GM11168 (cell line): ENCODE results near the gene TNFSF12.

Experiments
- in situ Hi-C: fragments of 300-500 bp; cut with MboI; formaldehyde crosslinking; loops from one replicate; pipeline ENCODE4 v1.12.0; 2022; ENCODE audit warnings: low sequenced_read_pairs; ENCODE audit not compliant: unreplicated experiment

The TNFSF12 gene

DNA sequence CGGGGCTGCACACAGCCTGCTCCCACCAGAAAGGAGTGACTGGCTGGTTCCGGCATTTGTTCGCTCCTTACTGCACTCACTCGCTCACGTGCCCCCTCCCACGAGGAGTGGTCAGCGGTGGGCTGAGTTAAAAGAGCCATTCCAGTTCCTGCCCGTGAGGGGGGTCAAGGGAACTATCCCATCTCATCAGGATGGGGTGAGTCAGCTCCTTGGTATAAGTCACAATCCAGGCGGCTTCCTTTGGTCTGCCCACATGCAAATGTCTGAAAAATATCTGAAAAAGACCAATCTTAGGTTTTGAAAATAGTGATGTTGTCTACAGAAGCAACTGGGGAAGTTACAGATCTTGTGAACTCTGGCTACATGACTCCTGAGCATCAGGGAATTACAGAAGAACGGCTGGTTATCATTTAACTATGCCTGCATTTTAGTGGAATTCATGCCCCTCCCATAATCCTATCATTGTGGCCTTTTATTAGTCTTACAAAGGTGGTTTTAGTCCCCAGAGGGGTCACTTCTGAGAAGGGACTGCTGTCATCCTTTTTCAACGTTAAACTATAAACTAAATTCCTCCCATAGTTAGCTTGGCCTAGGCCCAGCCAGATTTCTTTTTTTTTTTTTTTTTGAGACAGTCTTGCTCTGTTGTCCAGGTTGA, 9.8 kb upstream of the TNFSF12 start:
- in situ Hi-C loops, result no loop called here

DNA sequence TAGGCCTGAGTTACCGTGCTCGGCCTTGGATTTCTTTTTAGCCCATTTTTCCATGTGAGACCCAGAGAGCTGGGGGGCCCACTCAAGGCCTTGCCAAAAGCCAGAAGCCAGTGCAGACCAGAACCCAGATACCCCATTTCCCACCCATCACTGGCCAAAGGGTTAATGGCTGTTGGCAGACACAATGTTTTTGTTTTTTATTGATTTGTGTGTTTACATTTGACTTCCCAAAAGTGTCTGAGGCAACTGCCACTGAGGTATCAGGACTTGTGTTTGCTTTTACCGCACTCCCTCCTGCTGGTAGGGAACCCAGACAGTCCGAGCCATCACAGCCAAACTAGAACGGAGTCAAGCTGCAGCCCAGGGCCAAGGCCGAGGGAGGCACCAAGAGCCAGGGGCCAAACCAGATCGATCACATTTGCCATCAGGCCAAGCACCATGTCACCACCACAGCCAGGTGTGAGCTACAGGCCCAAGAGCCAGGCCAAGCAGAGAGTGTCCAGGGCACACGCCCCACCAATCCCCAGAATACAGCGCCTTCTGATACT, 7.7 kb upstream of the TNFSF12 start:
- in situ Hi-C loops, result loop anchor here (5.0 kb wide), 1 partner anchor 34 kb away; no protein-coding TSS in a partner anchor

DNA sequence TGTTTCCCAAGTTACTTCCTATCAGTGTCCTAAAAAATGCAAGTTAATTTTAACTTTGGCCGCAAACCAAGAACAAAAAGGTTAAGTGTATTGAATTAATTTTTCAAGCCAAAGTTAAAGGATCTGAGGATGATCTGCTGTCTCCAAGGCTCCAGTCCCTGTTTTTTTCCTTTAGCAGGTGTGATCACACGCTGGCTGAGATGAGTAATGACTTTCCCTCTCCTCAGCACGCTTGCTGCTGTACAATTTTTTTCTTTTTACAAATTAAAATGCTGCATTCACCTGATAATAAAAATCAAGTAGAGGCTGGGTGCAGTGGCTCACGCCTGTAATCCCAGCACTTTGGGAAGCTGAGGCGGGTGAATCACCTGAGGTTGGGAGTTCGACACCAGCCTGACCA, 3.9 kb upstream of the TNFSF12 start:
- in situ Hi-C loops, result loop anchor here (5.0 kb wide), 1 partner anchor 38 kb away; no protein-coding TSS in a partner anchor

DNA sequence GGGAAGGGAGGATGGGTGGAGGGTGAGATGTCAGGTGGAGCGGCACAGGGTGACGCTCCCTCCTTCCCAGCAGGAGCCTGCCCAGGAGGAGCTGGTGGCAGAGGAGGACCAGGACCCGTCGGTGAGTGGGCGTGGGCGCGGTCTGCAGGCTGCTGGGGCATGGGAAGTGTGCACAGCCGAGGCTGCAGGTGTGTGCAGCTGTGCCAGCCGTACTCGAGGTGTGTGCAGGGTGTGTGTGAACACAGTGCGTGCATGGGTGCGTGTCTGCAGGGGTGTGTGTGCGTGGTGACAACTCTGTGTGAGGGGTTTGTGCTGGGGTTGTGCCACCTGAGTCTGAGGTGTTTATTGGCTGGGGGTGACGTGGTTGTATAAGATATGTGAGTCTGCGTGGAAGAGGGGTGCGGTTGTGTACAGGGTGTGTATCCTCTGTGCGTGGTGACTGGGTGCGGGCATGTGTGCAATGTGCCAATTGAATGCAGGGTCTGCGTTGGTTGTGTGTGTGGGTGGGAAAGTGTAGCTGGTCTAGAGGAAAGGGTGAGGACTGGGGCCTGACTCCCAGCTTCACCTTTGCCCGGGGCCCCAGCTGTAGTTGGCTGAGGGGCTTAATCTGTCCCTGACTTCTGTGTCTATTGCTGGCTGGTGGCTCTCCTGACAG, 670 bp downstream of the TNFSF12 start:
- in situ Hi-C loops, result no loop called here

DNA sequence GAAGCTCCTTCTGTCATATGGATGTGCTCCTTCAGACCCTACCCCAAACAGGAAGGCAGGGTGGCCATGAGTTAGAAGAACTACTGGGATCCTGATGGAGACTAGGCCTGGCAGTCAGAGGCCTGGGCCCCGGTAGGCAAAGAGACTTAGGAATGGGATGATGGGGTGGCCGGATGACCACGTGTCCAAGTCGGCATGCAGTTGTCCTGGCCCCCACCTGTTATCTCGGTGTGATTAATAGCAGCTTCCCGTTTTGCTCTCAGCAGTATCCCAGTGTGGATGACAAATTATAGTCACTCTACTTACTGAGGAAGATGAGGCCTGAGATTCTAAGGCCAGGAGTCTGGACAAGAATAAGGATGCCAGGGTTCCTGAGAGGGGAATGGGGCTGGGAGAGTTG, 1.5 kb downstream of the TNFSF12 start:
- in situ Hi-C loops, result no loop called here

DNA sequence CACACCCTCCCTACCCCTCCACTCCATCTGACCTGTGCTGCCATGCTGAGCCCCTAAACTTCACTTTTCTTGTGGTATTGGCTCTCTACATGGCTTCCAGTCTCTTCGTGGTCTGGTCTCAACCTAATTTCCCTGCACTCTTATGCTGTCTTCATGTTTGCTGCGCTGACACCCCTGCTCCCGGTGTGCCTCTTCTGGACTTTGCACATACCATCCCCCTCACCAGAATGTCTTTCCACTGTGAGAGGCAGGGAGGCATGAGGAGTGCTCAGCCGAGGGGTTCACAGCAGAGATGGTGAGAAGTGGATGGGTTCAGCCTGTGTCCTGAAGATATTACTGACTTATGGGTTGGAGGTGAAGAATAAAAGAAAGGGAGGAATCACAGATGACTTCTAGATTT, 2.5 kb downstream of the TNFSF12 start:
- in situ Hi-C loops, result no loop called here

DNA sequence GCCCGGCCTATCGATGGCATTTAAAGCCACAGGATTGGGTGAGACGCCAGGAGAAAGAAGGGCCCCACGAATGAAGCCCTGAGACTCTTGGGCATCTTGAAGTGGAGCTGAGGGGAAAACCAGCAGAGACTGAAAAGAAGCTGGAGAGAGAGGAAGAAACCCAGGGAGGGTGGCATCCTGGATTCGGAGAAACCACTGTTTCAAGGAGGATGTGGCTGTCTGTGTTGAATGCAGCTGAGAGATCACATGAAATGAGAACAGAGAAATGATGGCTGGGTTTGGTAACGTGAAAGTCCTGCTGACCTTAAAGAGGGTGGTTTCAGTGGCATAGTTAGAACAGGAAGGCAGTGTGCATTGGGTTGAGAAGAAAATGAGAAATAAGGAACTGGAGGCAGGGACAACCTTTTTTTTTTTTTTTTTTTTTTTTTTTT, 3.8 kb downstream of the TNFSF12 start:
- in situ Hi-C loops, result no loop called here

DNA sequence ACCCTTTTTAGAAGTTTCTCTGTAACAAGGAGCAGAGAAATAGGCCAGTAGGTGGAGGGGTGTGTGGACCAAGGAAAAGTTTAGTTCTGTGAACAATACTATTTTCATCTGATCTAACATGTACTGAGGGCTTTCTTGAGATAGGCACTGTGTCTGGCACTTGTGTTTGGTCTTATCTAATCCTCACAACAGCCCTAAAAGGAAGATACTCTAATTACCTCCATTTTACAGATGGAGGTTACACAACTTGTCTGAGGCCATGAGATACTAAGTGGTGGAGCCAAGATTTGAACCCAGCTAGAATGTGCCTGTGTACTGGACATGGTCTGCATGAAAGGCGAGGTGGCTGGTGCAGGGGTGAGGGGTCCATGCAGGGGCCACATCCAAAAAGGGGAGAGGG, 4.5 kb downstream of the TNFSF12 start:
- in situ Hi-C loops, result no loop called here

DNA sequence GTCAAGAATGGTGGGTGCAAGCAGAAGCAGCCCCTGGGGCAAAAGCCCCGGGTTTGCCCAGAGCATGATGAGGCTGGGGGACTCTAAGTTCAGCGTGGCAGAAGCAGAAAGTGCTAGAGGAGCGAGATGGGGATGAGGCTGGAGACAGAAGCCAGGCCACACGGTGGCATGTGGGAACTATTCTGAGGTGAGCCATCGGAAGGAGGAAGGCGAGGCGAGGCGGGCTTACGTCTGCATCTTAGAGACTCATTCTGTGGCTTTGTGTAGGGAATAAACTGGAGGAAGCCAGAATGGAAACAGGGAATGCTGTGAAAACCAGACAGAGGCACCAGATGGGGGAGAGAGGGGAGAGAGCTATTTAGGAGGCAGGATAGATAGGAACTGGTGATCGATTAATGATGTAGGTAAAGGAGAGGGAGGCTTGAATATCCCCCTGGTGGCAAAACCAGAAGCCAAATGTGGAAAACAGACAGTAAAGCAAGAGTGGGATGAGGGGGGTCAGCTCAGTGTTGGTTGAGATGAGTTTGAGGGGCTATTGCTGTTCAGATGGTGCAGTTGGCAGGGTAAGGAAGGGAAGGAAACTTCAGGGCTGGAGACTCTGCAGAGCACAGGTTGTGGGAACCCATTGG, 6.6 kb downstream of the TNFSF12 start:
- in situ Hi-C loops, result no loop called here

DNA sequence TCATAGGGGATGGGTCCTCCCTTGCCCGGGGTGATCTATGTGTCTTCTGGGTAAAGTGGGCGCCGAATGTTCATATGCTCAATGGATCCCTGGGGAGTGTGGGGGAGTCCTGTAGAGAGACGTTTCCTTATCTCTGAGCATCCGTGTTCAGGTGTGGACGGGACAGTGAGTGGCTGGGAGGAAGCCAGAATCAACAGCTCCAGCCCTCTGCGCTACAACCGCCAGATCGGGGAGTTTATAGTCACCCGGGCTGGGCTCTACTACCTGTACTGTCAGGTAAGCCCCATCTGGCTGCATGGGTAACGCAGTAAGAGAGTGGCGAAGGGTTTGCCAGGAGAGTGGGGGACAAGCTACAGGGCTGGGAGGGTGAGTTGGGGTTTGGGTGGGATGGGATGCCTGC, 7.8 kb downstream of the TNFSF12 start:
- in situ Hi-C loops, result no loop called here

DNA sequence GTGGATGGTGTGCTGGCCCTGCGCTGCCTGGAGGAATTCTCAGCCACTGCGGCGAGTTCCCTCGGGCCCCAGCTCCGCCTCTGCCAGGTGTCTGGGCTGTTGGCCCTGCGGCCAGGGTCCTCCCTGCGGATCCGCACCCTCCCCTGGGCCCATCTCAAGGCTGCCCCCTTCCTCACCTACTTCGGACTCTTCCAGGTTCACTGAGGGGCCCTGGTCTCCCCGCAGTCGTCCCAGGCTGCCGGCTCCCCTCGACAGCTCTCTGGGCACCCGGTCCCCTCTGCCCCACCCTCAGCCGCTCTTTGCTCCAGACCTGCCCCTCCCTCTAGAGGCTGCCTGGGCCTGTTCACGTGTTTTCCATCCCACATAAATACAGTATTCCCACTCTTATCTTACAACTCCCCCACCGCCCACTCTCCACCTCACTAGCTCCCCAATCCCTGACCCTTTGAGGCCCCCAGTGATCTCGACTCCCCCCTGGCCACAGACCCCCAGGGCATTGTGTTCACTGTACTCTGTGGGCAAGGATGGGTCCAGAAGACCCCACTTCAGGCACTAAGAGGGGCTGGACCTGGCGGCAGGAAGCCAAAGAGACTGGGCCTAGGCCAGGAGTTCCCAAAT, 8.4 kb downstream of the TNFSF12 start:
- in situ Hi-C loops, result no loop called here

DNA sequence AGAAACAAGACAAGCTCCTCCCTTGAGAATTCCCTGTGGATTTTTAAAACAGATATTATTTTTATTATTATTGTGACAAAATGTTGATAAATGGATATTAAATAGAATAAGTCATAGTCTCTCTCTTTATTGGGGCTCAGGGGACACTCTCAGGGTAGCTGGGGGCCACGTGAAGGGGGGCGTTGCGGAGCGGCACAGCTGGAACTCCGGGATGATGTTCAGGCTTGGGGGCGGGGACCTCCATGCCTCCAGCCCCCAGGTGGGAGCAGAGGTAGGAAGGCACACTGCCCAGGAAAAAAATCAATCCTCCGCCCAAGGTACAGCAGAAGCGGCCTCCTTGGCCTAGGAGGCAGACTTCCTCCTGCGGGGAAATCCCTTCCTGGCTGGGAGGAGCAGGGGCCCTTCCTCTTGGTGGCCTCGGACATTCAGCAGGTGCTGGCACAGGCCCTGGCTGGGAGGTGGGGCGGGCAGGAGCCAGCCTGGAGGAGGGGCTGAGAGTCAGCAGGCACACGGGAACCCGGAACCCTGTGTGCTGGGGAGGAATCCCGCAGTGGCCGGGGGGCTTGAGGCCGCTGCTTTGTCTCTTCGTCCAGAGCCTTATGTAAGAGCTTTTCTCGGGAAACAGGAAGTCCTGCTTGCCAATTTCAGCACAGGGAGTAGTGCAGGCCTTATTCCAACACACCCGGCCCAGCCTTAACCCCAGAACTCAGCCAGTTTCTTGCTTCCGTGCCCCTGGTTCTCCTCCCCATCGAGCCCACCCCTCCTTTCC, 9.1 kb downstream of the TNFSF12 start:
- in situ Hi-C loops, result no loop called here

DNA sequence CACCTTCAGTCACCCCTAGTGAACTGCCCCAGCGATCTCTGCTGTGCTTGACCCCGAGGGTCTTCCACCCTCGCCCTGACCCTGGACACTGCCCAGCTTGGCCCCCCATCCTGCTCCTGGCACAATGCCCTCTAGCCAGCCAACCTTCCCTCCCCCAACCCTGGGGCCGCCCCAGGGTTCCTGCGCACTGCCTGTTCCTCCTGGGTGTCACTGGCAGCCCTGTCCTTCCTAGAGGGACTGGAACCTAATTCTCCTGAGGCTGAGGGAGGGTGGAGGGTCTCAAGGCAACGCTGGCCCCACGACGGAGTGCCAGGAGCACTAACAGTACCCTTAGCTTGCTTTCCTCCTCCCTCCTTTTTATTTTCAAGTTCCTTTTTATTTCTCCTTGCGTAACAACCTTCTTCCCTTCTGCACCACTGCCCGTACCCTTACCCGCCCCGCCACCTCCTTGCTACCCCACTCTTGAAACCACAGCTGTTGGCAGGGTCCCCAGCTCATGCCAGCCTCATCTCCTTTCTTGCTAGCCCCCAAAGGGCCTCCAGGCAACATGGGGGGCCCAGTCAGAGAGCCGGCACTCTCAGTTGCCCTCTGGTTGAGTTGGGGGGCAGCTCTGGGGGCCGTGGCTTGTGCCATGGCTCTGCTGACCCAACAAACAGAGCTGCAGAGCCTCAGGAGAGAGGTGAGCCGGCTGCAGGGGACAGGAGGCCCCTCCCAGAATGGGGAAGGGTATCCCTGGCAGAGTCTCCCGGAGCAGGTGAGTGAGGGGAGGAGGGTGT, 9.9 kb downstream of the TNFSF12 start, which contains the start of gene TNFSF13:
Gene TNFSF13 (plus strand): TSS at position 207 of the 776 bp plus-strand sequence. CDS start 290 bp downstream, at position 497.
- in situ Hi-C loops, result no loop called here

DNA sequence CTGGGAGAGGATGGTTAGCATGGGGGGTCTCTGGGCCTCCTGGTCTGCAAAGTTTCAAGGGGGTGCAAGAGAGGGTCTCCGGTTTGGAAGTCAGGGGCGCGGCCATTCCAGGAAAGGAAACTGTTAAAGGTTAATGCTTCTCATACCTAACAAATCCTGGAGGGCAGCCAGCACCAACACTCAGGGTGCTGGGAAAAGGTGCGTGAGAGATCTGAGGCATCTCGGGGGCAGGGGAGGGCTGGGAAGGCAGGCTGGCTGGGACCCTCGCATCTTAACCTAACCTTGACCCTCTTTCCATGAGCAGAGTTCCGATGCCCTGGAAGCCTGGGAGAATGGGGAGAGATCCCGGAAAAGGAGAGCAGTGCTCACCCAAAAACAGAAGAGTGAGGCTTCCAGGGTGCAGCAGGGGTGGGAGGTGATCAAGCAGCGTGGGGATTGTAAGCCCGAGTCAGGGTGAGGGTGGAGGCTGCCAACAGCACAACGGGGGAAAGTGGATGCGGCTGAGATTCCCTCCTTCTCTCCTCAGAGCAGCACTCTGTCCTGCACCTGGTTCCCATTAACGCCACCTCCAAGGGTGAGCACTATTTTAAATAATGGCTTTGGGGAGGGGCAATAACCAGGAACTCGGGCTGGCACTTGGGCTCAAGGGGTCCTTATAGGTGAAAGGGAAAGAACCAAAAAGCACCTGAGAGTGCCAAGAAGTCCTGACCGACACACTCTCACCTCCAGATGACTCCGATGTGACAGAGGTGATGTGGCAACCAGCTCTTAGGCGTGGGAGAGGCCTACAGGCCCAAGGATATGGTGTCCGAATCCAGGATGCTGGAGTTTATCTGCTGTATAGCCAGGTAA, 10.7 kb downstream of the TNFSF12 start:
- in situ Hi-C loops, result no loop called here

DNA sequence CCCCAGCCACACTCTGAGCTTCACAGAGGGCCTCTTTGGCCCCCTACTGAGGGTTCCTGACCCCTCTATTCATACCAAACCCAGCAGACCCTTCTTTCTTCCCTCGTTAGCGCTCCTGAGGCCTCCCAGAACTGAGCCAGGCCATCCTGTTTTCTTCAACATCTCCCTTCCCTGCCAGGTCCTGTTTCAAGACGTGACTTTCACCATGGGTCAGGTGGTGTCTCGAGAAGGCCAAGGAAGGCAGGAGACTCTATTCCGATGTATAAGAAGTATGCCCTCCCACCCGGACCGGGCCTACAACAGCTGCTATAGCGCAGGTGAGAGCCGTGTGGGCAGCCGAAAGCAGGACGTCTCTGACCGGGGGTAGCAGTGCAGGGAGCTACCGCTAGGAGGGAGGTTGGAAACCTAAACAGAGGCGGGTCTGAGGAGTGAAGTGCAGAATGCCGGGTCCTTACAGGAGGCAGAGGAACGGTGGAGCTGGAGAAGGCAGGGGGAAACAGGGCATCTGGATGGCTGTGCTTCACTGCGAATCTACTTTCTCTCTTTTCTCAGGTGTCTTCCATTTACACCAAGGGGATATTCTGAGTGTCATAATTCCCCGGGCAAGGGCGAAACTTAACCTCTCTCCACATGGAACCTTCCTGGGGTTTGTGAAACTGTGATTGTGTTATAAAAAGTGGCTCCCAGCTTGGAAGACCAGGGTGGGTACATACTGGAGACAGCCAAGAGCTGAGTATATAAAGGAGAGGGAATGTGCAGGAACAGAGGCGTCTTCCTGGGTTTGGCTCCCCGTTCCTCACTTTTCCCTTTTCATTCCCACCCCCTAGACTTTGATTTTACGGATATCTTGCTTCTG, 11.5 kb downstream of the TNFSF12 start:
- in situ Hi-C loops, result no loop called here

DNA sequence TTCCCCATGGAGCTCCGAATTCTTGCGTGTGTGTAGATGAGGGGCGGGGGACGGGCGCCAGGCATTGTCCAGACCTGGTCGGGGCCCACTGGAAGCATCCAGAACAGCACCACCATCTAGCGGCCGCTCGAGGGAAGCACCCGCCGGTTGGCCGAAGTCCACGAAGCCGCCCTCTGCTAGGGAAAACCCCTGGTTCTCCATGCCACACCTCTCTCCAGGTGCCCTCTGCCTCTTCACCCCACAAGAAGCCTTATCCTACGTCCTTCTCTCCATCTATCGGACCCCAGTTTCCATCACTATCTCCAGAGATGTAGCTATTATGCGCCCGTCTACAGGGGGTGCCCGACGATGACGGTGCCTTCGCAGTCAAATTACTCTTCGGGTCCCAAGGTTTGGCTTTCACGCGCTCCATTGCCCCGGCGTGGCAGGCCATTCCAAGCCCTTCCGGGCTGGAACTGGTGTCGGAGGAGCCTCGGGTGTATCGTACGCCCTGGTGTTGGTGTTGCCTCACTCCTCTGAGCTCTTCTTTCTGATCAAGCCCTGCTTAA, 12.2 kb downstream of the TNFSF12 start:
- in situ Hi-C loops, result no loop called here

DNA sequence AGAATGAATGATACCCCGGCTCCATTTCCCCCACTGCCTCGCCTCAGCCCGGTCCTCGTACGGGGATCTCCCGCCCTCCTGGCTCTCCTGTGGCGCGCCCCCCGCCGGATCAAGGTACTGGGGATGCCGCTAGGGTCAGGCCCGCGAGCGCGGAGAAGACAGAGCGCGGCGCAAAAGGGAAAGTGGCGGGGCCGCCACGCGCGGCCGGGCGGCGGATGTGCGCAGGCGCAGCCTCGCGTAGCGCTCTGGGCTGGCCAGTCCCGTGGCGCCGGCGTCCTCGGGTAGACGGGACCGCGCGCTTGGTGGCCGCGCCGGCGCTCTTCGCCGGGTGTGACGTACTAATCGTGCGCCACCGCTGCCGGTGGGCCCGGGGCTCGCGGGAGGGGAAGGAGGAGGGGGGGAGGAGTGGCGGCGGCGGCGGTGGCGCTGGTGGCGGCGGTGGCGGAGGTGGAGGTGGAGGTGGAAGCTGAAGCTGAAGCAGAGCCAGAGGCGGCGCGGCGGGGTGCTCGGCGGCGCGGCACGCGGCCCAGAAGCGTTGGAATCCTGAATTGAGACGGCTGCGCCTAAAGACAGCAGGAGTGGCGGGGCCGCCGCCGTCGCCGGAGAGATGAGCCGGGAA, 12.8 kb downstream of the TNFSF12 start, which contains the start of gene SENP3:
Gene SENP3 (plus strand): TSS at position 331 of the 619 bp plus-strand sequence. CDS start 1,158 bp downstream, outside the sequence.
- in situ Hi-C loops, result no loop called here
